HUES6 (cell line): ENCODE measurements around the gene ADRA2B.
"Not testable (repeated sequence)": the region's sequence is repeated elsewhere in the genome, so short reads cannot be mapped to it uniquely, and the experiment has no call there.

Source experiments
- H3K27ac ChIP-seq: 2 replicates; pipeline ENCODE4 v1.7.0; 2013; ENCODE audit warnings: low read depth, mild to moderate bottlenecking, low read length, inconsistent platforms
- H3K27me3 ChIP-seq: 2 replicates; pipeline ENCODE4 v1.6.1; 2013; ENCODE audit warnings: low read length; ENCODE audit not compliant: control insufficient read depth, insufficient read depth
- H3K36me3 ChIP-seq: 2 replicates; pipeline ENCODE4 v1.6.1; 2013; ENCODE audit warnings: low read length; ENCODE audit not compliant: control insufficient read depth, insufficient read depth
- H3K4me1 ChIP-seq: 2 replicates; pipeline ENCODE4 v1.6.1; 2013; ENCODE audit warnings: low read length; ENCODE audit not compliant: control insufficient read depth, insufficient read depth
- H3K4me3 ChIP-seq: 2 replicates; pipeline ENCODE4 v1.5.1; 2013; ENCODE audit warnings: low read depth, low read length
- H3K9ac ChIP-seq: one replicate; pipeline ENCODE4 v1.6.1; 2013; ENCODE audit warnings: mild to moderate bottlenecking, low read length
- H3K9me3 ChIP-seq: 2 replicates; pipeline ENCODE4 v1.6.1; 2013; ENCODE audit warnings: low read depth, low read length; ENCODE audit not compliant: control insufficient read depth, insufficient read depth

The ADRA2B gene

DNA sequence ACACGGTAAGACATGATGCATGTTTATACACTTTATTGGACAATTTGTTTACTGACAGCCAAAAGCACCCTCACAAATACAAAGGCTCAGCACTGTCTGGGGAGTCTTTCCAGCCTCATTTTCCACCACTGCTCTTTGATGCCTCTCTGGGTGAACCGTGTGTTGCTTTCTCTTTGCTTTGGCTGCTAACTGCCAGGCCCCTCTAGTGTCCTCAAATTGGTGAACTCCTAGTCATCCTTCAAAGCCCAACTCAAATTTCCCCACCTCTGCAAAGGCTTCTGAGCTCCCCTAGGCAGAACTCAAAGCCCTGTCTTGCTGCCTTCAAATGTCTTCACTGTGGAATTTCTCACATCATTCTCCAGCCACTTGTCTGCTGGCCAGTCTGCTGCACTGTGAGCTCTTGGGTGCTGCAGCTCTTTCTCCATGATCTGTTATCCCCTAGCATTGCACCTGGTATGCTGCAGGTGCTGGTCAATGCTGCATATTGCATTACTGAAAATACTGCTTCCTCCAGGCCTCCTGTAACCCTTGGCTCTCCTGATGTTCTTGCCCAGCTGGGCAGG is 49.2 kb downstream of the ADRA2B start:
- not testable (repeated sequence) for H3K9ac ChIP-seq

DNA sequence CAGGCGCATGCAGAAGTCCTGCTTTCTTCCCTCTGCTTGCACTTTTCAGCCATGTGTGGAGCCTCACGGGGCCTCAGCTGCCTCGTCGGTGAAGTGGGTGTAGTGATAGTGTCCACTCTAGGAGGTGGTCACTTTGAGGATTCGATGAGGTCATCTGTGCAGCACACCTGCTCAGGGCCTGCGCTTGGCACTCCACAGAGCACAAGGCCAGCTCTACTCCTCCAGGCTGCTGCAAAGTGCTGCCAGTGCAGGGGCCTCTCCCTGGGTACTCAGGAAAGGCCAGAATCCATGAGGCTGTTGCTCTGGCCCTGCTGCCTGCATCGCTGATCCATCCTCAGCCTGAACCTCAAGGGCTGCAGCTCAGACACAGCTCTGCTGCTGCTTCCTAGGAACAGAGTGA is 49.9 kb downstream of the ADRA2B start:
- H3K9me3 ChIP-seq, H3K9ac ChIP-seq, H3K27ac ChIP-seq, H3K4me1 ChIP-seq, H3K27me3 ChIP-seq, H3K36me3 ChIP-seq, H3K4me3 ChIP-seq: not testable (repeated sequence)

More for the DNA sequence above, 49.2 kb downstream of the ADRA2B start:
- H3K27me3 ChIP-seq, H3K4me1 ChIP-seq, H3K36me3 ChIP-seq, H3K9me3 ChIP-seq, H3K4me3 ChIP-seq, H3K27ac ChIP-seq: not testable (repeated sequence)

DNA sequence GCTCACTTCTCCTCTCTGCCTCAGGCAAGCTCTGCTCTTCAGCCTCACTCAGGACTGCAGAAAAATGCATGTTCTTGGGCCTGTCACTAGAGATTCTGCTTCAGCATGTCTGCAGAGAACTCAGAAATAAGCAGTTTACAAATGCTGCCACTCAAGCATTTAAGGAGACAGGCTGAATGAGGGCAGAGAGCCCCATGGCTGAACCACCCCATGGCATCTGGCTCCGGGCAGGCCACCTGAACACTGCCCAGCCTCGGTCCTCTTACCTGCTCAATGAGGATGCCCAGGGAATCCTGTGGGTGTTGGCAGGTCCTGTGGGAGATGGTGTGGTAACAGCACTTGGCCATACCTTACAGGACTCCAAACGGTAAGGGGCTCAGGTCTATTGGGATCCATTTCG is 50.4 kb downstream of the ADRA2B start:
- H3K27me3 ChIP-seq, H3K36me3 ChIP-seq, H3K4me3 ChIP-seq, H3K9me3 ChIP-seq, H3K9ac ChIP-seq, H3K4me1 ChIP-seq, H3K27ac ChIP-seq: not testable (repeated sequence)

DNA sequence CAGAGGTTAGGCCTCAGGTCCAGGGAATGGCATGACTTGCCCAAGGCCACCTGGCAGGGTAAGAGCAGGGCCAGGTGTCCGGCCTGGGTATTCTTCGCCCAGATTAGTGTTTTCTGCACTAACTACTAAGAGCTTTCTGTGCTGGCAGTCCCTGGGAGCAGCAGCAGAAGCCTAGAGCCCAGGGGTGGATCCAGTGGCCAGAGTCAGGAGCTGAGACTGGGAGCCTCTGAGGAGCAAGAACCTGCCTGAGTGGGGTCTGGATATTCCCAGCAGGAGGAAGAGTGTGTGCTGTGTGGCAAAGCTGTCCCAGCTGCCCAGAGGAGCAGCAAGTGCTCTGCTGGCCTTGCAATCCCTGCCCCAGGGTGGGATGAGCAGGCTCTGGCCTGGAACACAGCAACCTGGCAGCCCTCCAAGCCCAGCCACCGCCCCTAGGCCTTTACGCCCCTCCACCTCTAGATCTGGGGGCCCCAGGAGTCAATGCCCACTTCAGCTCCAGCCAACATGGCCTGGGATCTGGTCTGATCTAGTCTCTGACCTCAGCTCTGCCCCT is 50.9 kb downstream of the ADRA2B start:
- Histone ChIP-seq H3K9ac (no peak overlapping the region), H3K36me3 (no peaks in the 10 kb centered on the region), H3K4me1 (no peaks in the 10 kb centered on the region), H3K4me3 (no peak overlapping the region), H3K27me3 (no peaks in the 10 kb centered on the region), H3K27ac (no peak overlapping the region), H3K9me3 (no peaks in the 10 kb centered on the region)

DNA sequence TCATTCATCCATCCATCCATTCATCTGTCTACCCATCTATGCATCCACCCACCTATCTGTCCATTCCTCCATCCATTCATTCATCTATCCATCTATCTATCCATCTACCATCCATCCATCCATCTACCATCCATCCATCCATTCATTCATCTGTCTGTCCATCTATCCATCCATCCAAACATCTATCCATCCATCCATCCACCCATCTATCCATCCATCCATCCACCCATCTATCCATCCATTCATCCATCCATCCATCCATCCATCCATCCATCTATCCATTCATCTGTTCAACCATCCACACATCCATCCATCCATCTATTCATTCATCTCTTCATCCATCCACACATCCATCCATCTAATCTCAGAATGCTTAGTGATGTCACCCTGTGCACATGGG is 51.6 kb downstream of the ADRA2B start:
- H3K27me3 ChIP-seq, H3K36me3 ChIP-seq, H3K9me3 ChIP-seq, H3K27ac ChIP-seq, H3K4me3 ChIP-seq, H3K9ac ChIP-seq, H3K4me1 ChIP-seq: not testable (repeated sequence)

DNA sequence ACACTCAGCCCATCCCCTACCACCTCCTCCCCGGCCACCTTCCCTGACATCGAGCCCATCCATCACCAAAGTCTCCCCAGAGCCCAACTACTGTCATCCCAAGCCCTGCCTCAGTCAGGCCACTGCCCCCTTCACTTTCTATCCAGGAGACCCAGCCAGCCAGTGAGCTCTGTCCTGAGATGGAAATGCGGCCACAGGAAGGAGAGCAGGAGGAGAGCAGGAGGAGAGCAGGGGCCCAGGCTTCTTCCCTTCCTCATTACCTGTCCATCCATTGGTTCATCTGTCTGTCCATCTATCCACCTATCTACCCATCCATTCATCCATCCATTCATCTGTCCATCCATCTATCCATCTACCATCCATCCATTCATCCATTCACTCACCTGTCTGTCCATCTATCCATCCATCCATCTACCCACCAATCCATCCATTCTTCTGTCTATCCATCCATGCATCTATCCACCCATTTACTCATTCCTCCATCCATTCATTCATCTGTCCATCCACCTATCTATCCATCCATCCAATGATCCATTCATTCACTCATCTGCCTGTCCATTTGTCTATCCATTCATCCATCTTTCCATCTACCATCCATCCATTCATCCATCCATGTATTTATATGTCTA is 52.2 kb downstream of the ADRA2B start:
- H3K36me3 ChIP-seq, H3K27me3 ChIP-seq, H3K9ac ChIP-seq: not testable (repeated sequence)

DNA sequence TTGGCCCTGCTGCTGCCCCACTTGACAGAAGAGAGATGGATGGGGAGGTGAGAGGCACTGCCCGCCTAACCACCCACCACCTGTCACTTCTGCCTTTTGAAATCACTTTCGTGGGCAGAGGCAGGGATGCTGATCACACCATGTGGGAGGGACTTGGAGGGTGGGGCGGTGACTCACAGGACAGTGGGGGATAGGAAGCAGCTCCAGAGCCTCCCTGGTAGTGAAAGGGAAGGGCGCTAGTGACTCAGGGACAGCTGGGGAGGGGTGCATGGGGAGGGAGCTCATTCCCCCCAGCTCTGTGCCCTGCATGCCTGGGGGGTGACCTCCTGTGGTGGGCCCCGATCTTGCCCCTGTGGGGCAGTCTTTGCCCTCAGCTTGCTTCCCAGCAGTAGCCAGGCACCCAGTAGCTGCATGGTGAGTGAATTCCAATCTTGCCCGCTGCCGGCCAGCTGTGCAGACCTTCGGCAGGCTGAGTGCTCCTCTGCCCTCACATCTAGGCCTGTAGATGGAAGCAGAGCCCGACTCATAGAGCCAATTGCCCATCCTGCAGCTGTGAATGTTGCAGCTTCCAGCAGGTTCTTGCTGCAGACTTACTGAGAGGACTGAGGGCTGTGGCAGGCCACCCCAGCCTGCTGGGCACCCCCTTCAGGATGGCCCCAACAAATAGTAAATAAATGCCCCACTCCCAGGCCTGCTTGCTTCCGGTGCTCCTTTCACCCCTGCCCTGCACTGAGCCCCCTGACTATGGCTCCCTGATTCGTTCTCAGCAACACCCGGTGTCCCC is 53.1 kb downstream of the ADRA2B start:
- not testable (repeated sequence) for H3K27ac ChIP-seq, H3K9me3 ChIP-seq, H3K4me3 ChIP-seq, H3K9ac ChIP-seq, H3K36me3 ChIP-seq, H3K4me1 ChIP-seq, H3K27me3 ChIP-seq

More for the DNA sequence above, 52.2 kb downstream of the ADRA2B start:
- not testable (repeated sequence) for H3K27ac ChIP-seq, H3K9me3 ChIP-seq, H3K4me1 ChIP-seq, H3K4me3 ChIP-seq
